IgD-negative memory B cell (primary cell): ENCODE results near the gene ATXN7. TPM values are rescaled to one million over a fixed set of nuclear protein-coding genes. Genes with fewer than 3 reads are reported as not detected.
A peak's percentile ranks its signal among the peaks of the same experiment; 100 is the strongest.

Experiments used
- H3K27ac Mint-ChIP-seq, 3 donors: one replicate each; pipeline ENCODE4 v1.8.0; 2020 to 2022; ENCODE audit warnings: mild to moderate bottlenecking in 3 of 3, mixed read lengths in 3 of 3, moderate library complexity in 1 of 3
- H3K27me3 Mint-ChIP-seq: one replicate; pipeline ENCODE4 v1.8.0; 2021; ENCODE audit warnings: mixed read lengths
- H3K36me3 Mint-ChIP-seq: one replicate; pipeline ENCODE4 v1.8.0; 2020; ENCODE audit warnings: mild to moderate bottlenecking, mixed read lengths
- H3K4me1 Mint-ChIP-seq, 3 donors: one replicate each; pipeline ENCODE4 v1.8.0; 2020 to 2022; ENCODE audit warnings: mixed read lengths in 3 of 3, mild to moderate bottlenecking in 1 of 3
- H3K4me3 Mint-ChIP-seq, 4 donors: one replicate each; pipeline ENCODE4 v1.8.0; 2020 to 2022; ENCODE audit warnings: mild to moderate bottlenecking in 4 of 4, mixed read lengths in 4 of 4, moderate library complexity in 3 of 4
- H3K9me3 Mint-ChIP-seq, 3 donors: one replicate each; pipeline ENCODE4 v1.8.0; 2020 to 2021; ENCODE audit warnings: mixed read lengths in 3 of 3, mild to moderate bottlenecking in 1 of 3
- polyA plus RNA-seq: library from polyadenylated mRNA; unstranded; fragments of 300-500 nt; fragmentation: Illumina TruSeq; gene quantifications from one replicate; pipeline ENCODE4 v1.2.3, GENCODE V29; 2021

Gene ATXN7
- polyA plus RNA-seq, 1 donor from 2014 or later: 2.1 TPM

- H3K9me3 Mint-ChIP-seq: no peaks in the 10 kb centered on the region
- peaks cover 47 to 58% (median 53%) of the 10 kb centered on the region in 3 donors for H3K4me1 Mint-ChIP-seq
- H3K36me3 Mint-ChIP-seq: peaks cover 7% of the 10 kb centered on the region
- peak overlapping the region; percentile 43 to 88 (median 72) for H3K27ac Mint-ChIP-seq
- H3K27me3 Mint-ChIP-seq: no peaks in the 10 kb centered on the region
- H3K4me3 Mint-ChIP-seq: peak overlapping the region in 3 of 4 donors; percentile 19 to 79 (median 67)
Measured at GRCh38 chr3:63927422-63928280, 64.0 kb downstream of the ATXN7 start.

- H3K27ac Mint-ChIP-seq: peak overlapping the region in 1 of 3 donors; percentile 57
- H3K9me3 Mint-ChIP-seq: no peaks in the 10 kb centered on the region
- no peaks in the 10 kb centered on the region for H3K27me3 Mint-ChIP-seq
- no peaks in the 10 kb centered on the region for H3K36me3 Mint-ChIP-seq
- no peak overlapping the region for H3K4me3 Mint-ChIP-seq
- H3K4me1 Mint-ChIP-seq: peaks cover 50 to 57% (median 51%) of the 10 kb centered on the region in 3 donors
Measured at GRCh38 chr3:63931290-63931689, 67.6 kb downstream of the ATXN7 start.

- peak overlapping the region in 2 of 3 donors; percentile 19 to 91 for H3K27ac Mint-ChIP-seq
- peaks cover 46 to 58% (median 55%) of the 10 kb centered on the region in 3 donors for H3K4me1 Mint-ChIP-seq
- H3K4me3 Mint-ChIP-seq: peak overlapping the region in 2 of 4 donors; percentile 83 to 86
- H3K36me3 Mint-ChIP-seq: no peaks in the 10 kb centered on the region
- no peaks in the 10 kb centered on the region for H3K27me3 Mint-ChIP-seq
- no peaks in the 10 kb centered on the region for H3K9me3 Mint-ChIP-seq
Measured at GRCh38 chr3:63932509-63933212, 69.0 kb downstream of the ATXN7 start.

- H3K27me3 Mint-ChIP-seq: no peaks in the 10 kb centered on the region
- peaks cover 50 to 62% (median 57%) of the 10 kb centered on the region in 3 donors for H3K4me1 Mint-ChIP-seq
- H3K4me3 Mint-ChIP-seq: peak overlapping the region; percentile 3 to 86 (median 58)
- no peaks in the 10 kb centered on the region for H3K36me3 Mint-ChIP-seq
- H3K27ac Mint-ChIP-seq: peak overlapping the region; percentile 19 to 91 (median 86)
- no peaks in the 10 kb centered on the region for H3K9me3 Mint-ChIP-seq
Measured at GRCh38 chr3:63933459-63933858, 69.8 kb downstream of the ATXN7 start.

GRCh38 chr3:63934041-63934866 lies 70.6 kb downstream of the ATXN7 start:
- Mint-ChIP-seq H3K27ac (peak overlapping the region; percentile 66 to 91 (median 86)), H3K9me3 (no peaks in the 10 kb centered on the region), H3K4me3 (peak overlapping the region in 3 of 4 donors; percentile 9 to 86 (median 83)), H3K36me3 (no peaks in the 10 kb centered on the region), H3K27me3 (no peaks in the 10 kb centered on the region), H3K4me1 (peaks cover 49 to 61% (median 56%) of the 10 kb centered on the region in 3 donors)

- Mint-ChIP-seq H3K4me3 (no peak overlapping the region), H3K4me1 (peaks cover 49 to 61% (median 58%) of the 10 kb centered on the region in 3 donors), H3K36me3 (peaks cover 1% of the 10 kb centered on the region), H3K9me3 (no peaks in the 10 kb centered on the region), H3K27me3 (no peaks in the 10 kb centered on the region), H3K27ac (peak overlapping the region in 2 of 3 donors; percentile 7 to 14)
Measured at GRCh38 chr3:63936925-63937324, 73.3 kb downstream of the ATXN7 start.

GRCh38 chr3:63937661-63938651 lies 74.3 kb downstream of the ATXN7 start:
- Mint-ChIP-seq H3K4me3 (peak overlapping the region in 3 of 4 donors; percentile 1 to 71 (median 66)), H3K4me1 (peaks cover 43 to 51% (median 49%) of the 10 kb centered on the region in 3 donors), H3K27me3 (no peaks in the 10 kb centered on the region), H3K36me3 (peaks cover 2% of the 10 kb centered on the region), H3K9me3 (no peaks in the 10 kb centered on the region), H3K27ac (peak overlapping the region; percentile 13 to 84 (median 28))

GRCh38 chr3:63940389-63940757 lies 76.7 kb downstream of the ATXN7 start:
- no peaks in the 10 kb centered on the region for H3K9me3 Mint-ChIP-seq
- H3K4me3 Mint-ChIP-seq: no peak overlapping the region
- H3K27me3 Mint-ChIP-seq: no peaks in the 10 kb centered on the region
- peaks cover 22 to 31% (median 27%) of the 10 kb centered on the region in 3 donors for H3K4me1 Mint-ChIP-seq
- H3K27ac Mint-ChIP-seq: no peak overlapping the region
- peaks cover 2% of the 10 kb centered on the region for H3K36me3 Mint-ChIP-seq

- peaks cover 5% of the 10 kb centered on the region for H3K36me3 Mint-ChIP-seq
- no peaks in the 10 kb centered on the region for H3K27me3 Mint-ChIP-seq
- H3K9me3 Mint-ChIP-seq: no peaks in the 10 kb centered on the region
- peaks cover 24 to 30% (median 26%) of the 10 kb centered on the region in 3 donors for H3K4me1 Mint-ChIP-seq
- H3K4me3 Mint-ChIP-seq: no peak overlapping the region
- H3K27ac Mint-ChIP-seq: no peak overlapping the region
Measured at GRCh38 chr3:63942528-63942927, 78.9 kb downstream of the ATXN7 start.

GRCh38 chr3:63943678-63944077 lies 80.0 kb downstream of the ATXN7 start:
- Mint-ChIP-seq H3K27me3 (no peaks in the 10 kb centered on the region), H3K27ac (no peak overlapping the region), H3K4me3 (no peak overlapping the region), H3K36me3 (peaks cover 7% of the 10 kb centered on the region), H3K9me3 (no peaks in the 10 kb centered on the region), H3K4me1 (peaks cover 16 to 28% (median 20%) of the 10 kb centered on the region in 3 donors)

- no peak overlapping the region for H3K4me3 Mint-ChIP-seq
Measured at GRCh38 chr3:63945558-63946096, 82.0 kb downstream of the ATXN7 start.

GRCh38 chr3:63946753-63947152 lies 83.1 kb downstream of the ATXN7 start:
- peaks cover 9% of the 10 kb centered on the region for H3K36me3 Mint-ChIP-seq
- H3K27me3 Mint-ChIP-seq: no peaks in the 10 kb centered on the region
- H3K27ac Mint-ChIP-seq: peak overlapping the region in 2 of 3 donors; percentile 21 to 33
- H3K4me3 Mint-ChIP-seq: no peak overlapping the region
- H3K4me1 Mint-ChIP-seq: peaks cover 22 to 45% (median 27%) of the 10 kb centered on the region in 3 donors
- no peaks in the 10 kb centered on the region for H3K9me3 Mint-ChIP-seq

More at GRCh38 chr3:63945558-63946096, 82.0 kb downstream of the ATXN7 start:
- Mint-ChIP-seq H3K36me3 (peaks cover 9% of the 10 kb centered on the region), H3K4me1 (peaks cover 12 to 34% (median 19%) of the 10 kb centered on the region in 3 donors), H3K9me3 (no peaks in the 10 kb centered on the region), H3K27ac (no peak overlapping the region), H3K27me3 (no peaks in the 10 kb centered on the region)

- no peaks in the 10 kb centered on the region for H3K27me3 Mint-ChIP-seq
- H3K4me3 Mint-ChIP-seq: no peak overlapping the region
- peaks cover 7% of the 10 kb centered on the region for H3K36me3 Mint-ChIP-seq
- H3K4me1 Mint-ChIP-seq: peaks cover 20 to 45% (median 30%) of the 10 kb centered on the region in 3 donors
- H3K27ac Mint-ChIP-seq: peak overlapping the region in 1 of 3 donors; percentile 65
- H3K9me3 Mint-ChIP-seq: no peaks in the 10 kb centered on the region
Measured at GRCh38 chr3:63947594-63947993, 83.9 kb downstream of the ATXN7 start.
